Measurements from ENCODE around the gene TTYH3.

TTYH3 gene

GRCh38 chr7:2603044-2603965 is 28.5 kb upstream of the TTYH3 start:
- H3K4me3 ChIP-seq (ENCODE audit: low read depth, low read length) = no peak overlapping the region
- no peak for DNase-seq (ENCODE audit: low read depth)
- TF ChIP-seq, protein P1, sequence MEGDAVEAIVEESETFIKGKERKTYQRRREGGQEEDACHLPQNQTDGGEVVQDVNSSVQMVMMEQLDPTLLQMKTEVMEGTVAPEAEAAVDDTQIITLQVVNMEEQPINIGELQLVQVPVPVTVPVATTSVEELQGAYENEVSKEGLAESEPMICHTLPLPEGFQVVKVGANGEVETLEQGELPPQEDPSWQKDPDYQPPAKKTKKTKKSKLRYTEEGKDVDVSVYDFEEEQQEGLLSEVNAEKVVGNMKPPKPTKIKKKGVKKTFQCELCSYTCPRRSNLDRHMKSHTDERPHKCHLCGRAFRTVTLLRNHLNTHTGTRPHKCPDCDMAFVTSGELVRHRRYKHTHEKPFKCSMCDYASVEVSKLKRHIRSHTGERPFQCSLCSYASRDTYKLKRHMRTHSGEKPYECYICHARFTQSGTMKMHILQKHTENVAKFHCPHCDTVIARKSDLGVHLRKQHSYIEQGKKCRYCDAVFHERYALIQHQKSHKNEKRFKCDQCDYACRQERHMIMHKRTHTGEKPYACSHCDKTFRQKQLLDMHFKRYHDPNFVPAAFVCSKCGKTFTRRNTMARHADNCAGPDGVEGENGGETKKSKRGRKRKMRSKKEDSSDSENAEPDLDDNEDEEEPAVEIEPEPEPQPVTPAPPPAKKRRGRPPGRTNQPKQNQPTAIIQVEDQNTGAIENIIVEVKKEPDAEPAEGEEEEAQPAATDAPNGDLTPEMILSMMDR (IDR thresholded peaks at IDR 0.05; ENCODE audit: control insufficient read depth, extremely low read depth, insufficient read depth) = no peak

DNA sequence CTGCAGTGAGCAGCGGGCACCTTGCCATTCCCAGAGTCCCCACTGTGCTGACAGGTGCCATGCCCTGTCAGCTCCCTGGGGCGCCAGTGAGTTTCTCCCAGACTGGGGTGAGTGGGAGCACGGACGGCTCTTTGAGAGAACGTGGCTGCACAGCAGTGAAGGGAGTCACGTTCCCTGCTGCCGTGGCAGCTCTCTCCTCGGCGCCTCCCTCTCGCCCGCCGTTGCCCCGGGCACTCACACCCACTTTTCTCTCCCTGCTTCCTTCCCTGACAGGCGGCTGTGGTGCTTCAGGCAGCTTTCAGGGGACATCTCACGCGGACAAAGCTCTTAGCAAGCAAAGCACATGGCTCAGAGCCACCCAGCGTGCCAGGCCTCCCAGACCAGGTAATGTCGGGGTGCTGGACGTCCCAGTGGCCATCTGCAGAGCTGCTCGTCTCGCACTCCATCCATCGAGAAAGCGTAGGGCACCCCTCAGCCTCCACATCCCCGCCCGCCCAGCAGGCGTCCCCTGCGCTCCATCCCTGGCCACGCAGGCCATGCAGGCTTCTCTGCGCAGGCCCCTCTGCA is 27.1 kb upstream of the TTYH3 start:
- TF ChIP-seq, protein P1 (IDR thresholded peaks at IDR 0.05; ENCODE audit: control insufficient read depth, extremely low read depth, insufficient read depth) = no peak
- H3K4me3 ChIP-seq (ENCODE audit: low read depth, low read length) = no peak overlapping the region
- DNase-seq (ENCODE audit: low read depth) = no peak

DNA sequence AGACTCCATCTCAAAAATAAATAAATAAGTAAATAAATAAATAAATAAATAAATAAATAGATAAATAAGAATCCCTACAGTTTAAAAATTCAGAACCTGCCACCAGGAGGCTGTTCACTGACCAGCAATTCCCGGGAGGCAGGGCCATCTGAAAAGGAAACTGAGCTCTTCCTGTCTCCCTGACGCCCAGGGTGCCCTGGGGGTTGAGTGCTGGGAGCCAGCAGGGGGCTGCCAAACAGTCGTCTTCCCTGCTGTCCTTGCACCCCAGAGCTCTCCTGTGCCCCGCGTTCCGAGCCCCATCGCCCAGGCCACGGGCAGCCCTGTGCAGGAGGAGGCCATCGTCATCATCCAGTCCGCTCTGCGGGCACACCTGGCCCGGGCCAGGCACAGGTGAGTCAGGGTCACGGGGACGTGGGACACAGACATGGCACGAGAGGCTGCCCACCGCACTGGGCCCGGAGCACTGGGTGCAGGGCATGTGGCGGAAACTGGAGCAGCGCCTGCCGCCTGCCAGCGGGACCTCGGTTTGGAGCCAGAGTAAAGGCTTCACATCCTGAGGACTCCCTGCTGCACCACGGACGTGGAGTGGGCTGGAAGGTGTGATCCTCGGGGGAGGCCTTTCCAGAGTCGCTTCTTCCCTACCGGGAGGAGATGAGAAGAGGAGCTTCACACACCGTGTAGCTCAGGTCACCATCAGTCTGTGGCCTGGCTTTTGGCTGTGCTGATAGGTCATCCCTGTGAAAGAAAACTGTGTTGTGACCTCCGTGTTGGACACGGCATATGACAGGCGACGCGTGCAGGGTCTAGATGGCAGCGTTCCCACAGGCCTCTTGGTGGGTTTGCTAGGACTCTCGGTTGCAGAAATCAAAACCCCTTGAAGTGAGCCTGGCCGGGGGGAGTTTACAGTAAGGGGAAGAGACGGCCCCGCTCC is 25.9 kb upstream of the TTYH3 start:
- TF ChIP-seq, protein P1 (IDR thresholded peaks at IDR 0.05; ENCODE audit: control insufficient read depth, extremely low read depth, insufficient read depth) = no peak
- DNase-seq (ENCODE audit: low read depth) = no peak
- H3K4me3 ChIP-seq (ENCODE audit: low read depth, low read length) = no peak overlapping the region

GRCh38 chr7:2606539-2606936 is 25.2 kb upstream of the TTYH3 start:
- TF ChIP-seq, protein P1 (IDR thresholded peaks at IDR 0.05; ENCODE audit: control insufficient read depth, extremely low read depth, insufficient read depth) = no peak
- H3K4me3 ChIP-seq (ENCODE audit: low read depth, low read length) = no peak overlapping the region
- DNase-seq (ENCODE audit: low read depth) = no peak

GRCh38 chr7:2607122-2607922 is 24.5 kb upstream of the TTYH3 start:
- TF ChIP-seq, protein P1 (IDR thresholded peaks at IDR 0.05; ENCODE audit: control insufficient read depth, extremely low read depth, insufficient read depth) = no peak
- DNase-seq (ENCODE audit: low read depth) = no peak

More at GRCh38 chr7:2607122-2607922, 24.5 kb upstream of the TTYH3 start:
- no peak overlapping the region for H3K4me3 ChIP-seq (ENCODE audit: low read depth, low read length)
